Loucy (cell line): ENCODE results near the gene RILP.

ENCODE experiments used
- H2AFZ ChIP-seq: fragments of 200-600 bp; sonication (generic); 2 replicates; pipeline ENCODE4 v1.6.0; 2016; ENCODE audit warnings: antibody characterized with exemption, mild to moderate bottlenecking, low read length, moderate library complexity
- H3F3A ChIP-seq: fragments of 200-600 bp; 2 replicates; pipeline ENCODE4 v1.6.0; 2016; ENCODE audit warnings: antibody characterized with exemption, low read depth, mild to moderate bottlenecking
- H3K27me3 ChIP-seq: fragments of 200-600 bp; sonication (generic); 2 replicates; pipeline ENCODE4 v1.6.1; 2014; ENCODE audit warnings: low read length, mild to moderate bottlenecking; ENCODE audit not compliant: insufficient read depth, poor library complexity, severe bottlenecking
- H3K36me3 ChIP-seq: fragments of 200-600 bp; sonication (generic); 2 replicates; pipeline ENCODE4 v1.6.1; 2016; ENCODE audit warnings: low read length; ENCODE audit not compliant: insufficient read depth
- H3K4me1 ChIP-seq: fragments of 200-600 bp; sonication (generic); 2 replicates; pipeline ENCODE4 v1.5.1; 2014; ENCODE audit warnings: low read length, mild to moderate bottlenecking; ENCODE audit not compliant: insufficient read depth, poor library complexity, severe bottlenecking
- H3K4me2 ChIP-seq: fragments of 200-600 bp; sonication (generic); 2 replicates; pipeline ENCODE4 v1.6.0; 2014; ENCODE audit warnings: antibody characterized with exemption, low read length, low read depth, mild to moderate bottlenecking; ENCODE audit not compliant: poor library complexity, severe bottlenecking
- H3K4me3 ChIP-seq: fragments of 200-600 bp; sonication (generic); 2 replicates; pipeline ENCODE4 v1.5.1; 2014; ENCODE audit warnings: low read length, mild to moderate bottlenecking, mixed read lengths; ENCODE audit not compliant: poor library complexity, severe bottlenecking
- H3K79me2 ChIP-seq: fragments of 200-600 bp; sonication (generic); 2 replicates; pipeline ENCODE4 v1.6.1; 2014; ENCODE audit warnings: low read length; ENCODE audit not compliant: insufficient read depth
- H3K9ac ChIP-seq: fragments of 200-600 bp; sonication (generic); 2 replicates; pipeline ENCODE4 v1.6.0; 2014; ENCODE audit warnings: mild to moderate bottlenecking, low read depth, low read length, moderate library complexity; ENCODE audit not compliant: poor library complexity, severe bottlenecking
- H3K9me2 ChIP-seq: fragments of 200-600 bp; sonication (generic); replicated peaks from 2 replicates; pipeline ENCODE4 v1.6.1; 2016; ENCODE audit warnings: low read depth, low read length, mixed read lengths
- H3K9me3 ChIP-seq: fragments of 200-600 bp; sonication (generic); 2 replicates; pipeline ENCODE4 v1.6.1; 2014; ENCODE audit warnings: mild to moderate bottlenecking, antibody characterized with exemption, low read length, low read depth; ENCODE audit not compliant: insufficient read depth
- H4K20me1 ChIP-seq: fragments of 200-600 bp; sonication (generic); 2 replicates; pipeline ENCODE4 v1.6.0; 2014; ENCODE audit warnings: antibody characterized with exemption, low read length, mild to moderate bottlenecking; ENCODE audit not compliant: insufficient read depth, poor library complexity, severe bottlenecking
- EZH2phosphoT487 ChIP-seq: fragments of 200-600 bp; IDR thresholded peaks from 2 replicates; pipeline ENCODE4 v1.6.1; 2018; ENCODE audit warnings: antibody characterized with exemption, mild to moderate bottlenecking, moderate library complexity, borderline replicate concordance
- TF ChIP-seq, protein P1 (sequence below): fragments of 200-600 bp; sonication (generic); conservative IDR thresholded peaks from 2 replicates; pipeline ENCODE4 v1.5.1; 2014; ENCODE audit warnings: mild to moderate bottlenecking, antibody characterized with exemption, low read length

The RILP gene

DNA sequence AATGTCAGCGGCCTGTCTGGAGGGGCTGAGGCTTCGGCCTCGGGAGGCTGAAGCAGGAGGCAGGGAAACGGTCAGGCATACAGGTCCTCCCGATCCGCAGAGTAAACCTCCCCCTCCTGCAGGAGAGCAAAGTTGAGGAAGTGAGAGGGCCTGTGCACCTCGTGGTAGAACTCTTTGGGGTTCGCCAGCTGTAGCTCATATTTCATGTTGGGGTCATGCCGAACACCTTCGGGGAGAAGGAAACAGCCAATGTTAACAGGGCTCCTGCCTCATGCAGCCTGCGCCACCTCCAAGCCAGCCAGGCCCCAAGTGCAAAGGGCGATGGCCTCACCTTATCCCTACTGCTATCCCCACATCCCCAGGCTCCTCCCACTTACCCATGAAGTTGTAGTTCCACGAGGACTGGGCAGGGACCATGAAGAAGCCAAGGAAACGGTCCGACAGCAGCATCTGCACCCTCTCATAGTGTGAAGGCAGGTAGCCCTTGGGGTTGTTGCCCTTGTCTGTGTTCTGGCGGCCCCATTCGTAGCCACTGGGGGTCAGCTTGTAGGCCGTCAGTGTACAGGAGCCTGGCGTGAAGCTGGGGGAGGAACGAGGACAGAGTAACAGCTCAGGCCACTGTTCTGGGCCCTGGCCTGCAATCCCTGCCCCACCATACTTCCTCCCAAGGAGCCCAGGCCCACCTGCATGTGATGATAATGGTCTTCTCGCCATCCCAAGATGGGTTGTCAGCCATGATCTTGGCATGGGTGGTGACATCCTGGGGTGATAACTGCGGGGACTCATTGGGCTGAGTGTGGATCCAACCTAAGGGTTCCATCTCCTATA lies 1.3 kb upstream of the RILP start:
- H3K27me3 ChIP-seq = no peaks in the 10 kb centered on the region
- no peak overlapping the region for H3K4me2 ChIP-seq
- H4K20me1 ChIP-seq = peaks cover 4% of the 10 kb centered on the region
- no peak overlapping the region for H2AFZ ChIP-seq
- H3K79me2 ChIP-seq = no peaks in the 10 kb centered on the region
- no peaks in the 10 kb centered on the region; the same call in 1 of the 2 replicates for H3F3A ChIP-seq
- H3K9me2 ChIP-seq = no peaks in the 10 kb centered on the region
- no peaks in the 10 kb centered on the region for H3K9me3 ChIP-seq
- H3K4me3 ChIP-seq = no peak overlapping the region
- no peak for TF ChIP-seq EZH2phosphoT487
- TF ChIP-seq, protein P1, sequence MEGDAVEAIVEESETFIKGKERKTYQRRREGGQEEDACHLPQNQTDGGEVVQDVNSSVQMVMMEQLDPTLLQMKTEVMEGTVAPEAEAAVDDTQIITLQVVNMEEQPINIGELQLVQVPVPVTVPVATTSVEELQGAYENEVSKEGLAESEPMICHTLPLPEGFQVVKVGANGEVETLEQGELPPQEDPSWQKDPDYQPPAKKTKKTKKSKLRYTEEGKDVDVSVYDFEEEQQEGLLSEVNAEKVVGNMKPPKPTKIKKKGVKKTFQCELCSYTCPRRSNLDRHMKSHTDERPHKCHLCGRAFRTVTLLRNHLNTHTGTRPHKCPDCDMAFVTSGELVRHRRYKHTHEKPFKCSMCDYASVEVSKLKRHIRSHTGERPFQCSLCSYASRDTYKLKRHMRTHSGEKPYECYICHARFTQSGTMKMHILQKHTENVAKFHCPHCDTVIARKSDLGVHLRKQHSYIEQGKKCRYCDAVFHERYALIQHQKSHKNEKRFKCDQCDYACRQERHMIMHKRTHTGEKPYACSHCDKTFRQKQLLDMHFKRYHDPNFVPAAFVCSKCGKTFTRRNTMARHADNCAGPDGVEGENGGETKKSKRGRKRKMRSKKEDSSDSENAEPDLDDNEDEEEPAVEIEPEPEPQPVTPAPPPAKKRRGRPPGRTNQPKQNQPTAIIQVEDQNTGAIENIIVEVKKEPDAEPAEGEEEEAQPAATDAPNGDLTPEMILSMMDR = no peak
- no peak overlapping the region for H3K9ac ChIP-seq
- H3K36me3 ChIP-seq = peaks cover 58% of the 10 kb centered on the region
- H3K4me1 ChIP-seq = peaks cover 6% of the 10 kb centered on the region

DNA sequence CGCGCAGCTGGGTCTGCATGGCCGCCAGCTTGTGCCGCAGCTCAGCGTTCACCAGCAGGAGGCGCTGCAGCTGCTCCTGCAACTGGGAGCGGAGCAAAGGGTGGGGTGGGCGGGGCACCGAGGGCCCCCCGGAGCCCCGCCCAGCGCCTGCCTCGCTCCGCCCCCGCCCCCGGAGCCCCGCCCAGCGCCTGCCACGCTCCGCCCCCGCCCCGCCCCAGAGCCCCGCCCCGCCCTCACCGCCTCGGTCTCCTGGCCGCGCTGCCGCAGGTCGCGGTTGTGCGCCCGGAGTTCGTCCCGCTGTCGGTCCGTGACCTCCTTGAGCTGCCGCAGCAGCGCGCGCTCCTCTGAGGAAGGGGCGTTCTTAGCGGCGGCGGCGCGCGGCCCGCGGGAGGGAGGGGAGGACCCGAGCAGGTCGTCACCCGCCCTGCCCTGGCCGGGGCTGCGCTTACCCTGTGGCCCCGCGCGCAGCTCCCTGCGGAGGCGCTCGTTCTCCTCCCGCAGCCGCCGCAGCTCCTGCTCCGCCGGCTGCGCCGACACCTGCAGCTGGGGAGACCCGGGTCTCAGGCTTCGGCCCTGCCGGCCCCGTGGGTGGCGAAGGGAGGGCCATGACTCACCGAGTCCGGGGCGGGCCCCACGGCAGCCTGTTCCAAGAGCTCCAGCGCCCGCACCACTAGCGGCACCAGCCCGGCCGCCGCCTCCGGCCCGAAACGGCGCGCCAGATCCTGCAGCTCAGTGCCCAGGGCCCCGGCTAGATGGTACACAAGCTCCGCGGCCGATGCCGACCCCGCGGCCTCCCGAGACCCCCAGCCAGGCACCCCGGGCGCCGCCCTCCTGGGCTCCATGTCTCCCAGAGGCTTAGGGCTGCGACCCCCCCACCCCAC lies 463 bp downstream of the RILP start:
- Histone ChIP-seq H3K9me3 (no peaks in the 10 kb centered on the region), H4K20me1 (peaks cover 5% of the 10 kb centered on the region), H3K9ac (no peak overlapping the region), H3F3A (no peaks in the 10 kb centered on the region; the same call in 1 of the 2 replicates), H3K27me3 (no peaks in the 10 kb centered on the region), H3K4me2 (no peak overlapping the region), H3K4me3 (no peak overlapping the region), H3K4me1 (peaks cover 23% of the 10 kb centered on the region), H3K36me3 (peaks cover 43% of the 10 kb centered on the region; the same call in 1 of the 2 replicates), H3K79me2 (peaks cover 13% of the 10 kb centered on the region), H2AFZ (no peak overlapping the region), H3K9me2 (no peaks in the 10 kb centered on the region)
- no peak for TF ChIP-seq EZH2phosphoT487
- TF ChIP-seq, protein P1 = peak; percentile 55; the same call in 1 of the 2 replicates

DNA sequence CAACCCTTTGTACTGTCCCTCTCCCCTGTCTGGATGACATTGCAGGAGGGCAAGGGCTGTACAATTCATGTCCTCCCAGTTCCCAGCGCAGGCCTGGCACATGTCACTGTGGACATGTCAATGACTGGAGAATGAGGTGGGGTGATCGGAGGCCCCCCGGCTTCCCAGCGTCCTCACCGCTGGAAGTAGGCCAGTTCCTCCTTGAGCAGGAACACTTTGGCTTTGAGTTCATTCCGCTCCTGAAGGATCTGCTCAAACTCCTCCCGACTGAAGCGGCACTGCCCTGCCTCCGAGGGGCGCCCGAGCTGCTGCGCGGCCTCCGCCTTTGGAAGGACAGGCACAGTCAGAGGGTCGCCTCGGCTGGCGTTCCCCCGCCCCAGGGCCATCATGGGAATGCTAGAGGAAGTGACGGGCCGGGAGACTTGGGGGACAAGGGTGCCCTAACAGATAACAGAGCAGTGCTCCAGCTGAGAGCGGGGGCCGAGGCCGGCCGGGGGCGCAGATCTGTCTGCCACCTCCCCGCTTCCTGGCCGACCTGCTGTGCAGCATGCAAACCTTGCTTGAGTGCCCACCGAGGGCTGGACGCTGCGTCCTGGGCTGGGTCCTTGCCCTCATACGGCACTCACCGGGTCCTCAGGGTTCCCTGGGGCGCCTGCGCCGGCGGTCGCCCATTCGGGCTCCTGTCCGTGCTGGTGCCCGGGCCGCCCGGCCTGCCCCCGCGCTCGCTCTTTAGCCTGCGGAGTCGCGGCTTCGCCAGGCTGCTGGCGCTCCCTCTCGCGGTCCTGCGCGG lies 1.3 kb downstream of the RILP start:
- TF ChIP-seq, protein P1 = no peak; the same call in 1 of the 2 replicates
- no peak for TF ChIP-seq EZH2phosphoT487
- peak overlapping the region; percentile 47 for H3K9ac ChIP-seq
- H3K36me3 ChIP-seq = peaks cover 35% of the 10 kb centered on the region; the same call in 1 of the 2 replicates
- H3K79me2 ChIP-seq = peaks cover 21% of the 10 kb centered on the region
- H3K4me3 ChIP-seq = peak overlapping the region; percentile 29
- no peak overlapping the region for H2AFZ ChIP-seq
- no peaks in the 10 kb centered on the region; the same call in 1 of the 2 replicates for H3F3A ChIP-seq
- no peaks in the 10 kb centered on the region for H3K9me3 ChIP-seq
- no peaks in the 10 kb centered on the region for H3K27me3 ChIP-seq
- H3K4me2 ChIP-seq = peak overlapping the region; percentile 54
- H3K9me2 ChIP-seq = no peaks in the 10 kb centered on the region
- peaks cover 8% of the 10 kb centered on the region for H4K20me1 ChIP-seq
- H3K4me1 ChIP-seq = peaks cover 27% of the 10 kb centered on the region
